Tibial artery (tissue), 4 donors: ENCODE measurements around the gene ETV2.
"Not testable (repeated sequence)": the region's sequence is repeated elsewhere in the genome, so short reads cannot be mapped to it uniquely, and the experiment has no call there.

Experiments
- DNase-seq, 2 donors: peaks; one replicate each; pipeline ENCODE4 v3.0.0-alpha.2; 2019
- H3K27ac ChIP-seq, 2 donors: fragments of 200-600 bp; sonication (generic) in 1 of 2; 1 replicate in 1 of 2; 2 replicates in 1 of 2; pipeline ENCODE4 v1.5.1; 2018 to 2019; ENCODE audit warnings: mild to moderate bottlenecking in 1 of 2
- H3K27me3 ChIP-seq, 2 donors: fragments of 200-600 bp; sonication (generic) in 1 of 2; one replicate each; pipeline versions ENCODE4 v1.5.1 to v1.6.0; 2016 to 2019
- H3K36me3 ChIP-seq, 3 donors: fragments of 200-600 bp; sonication (generic) in 2 of 3; one replicate each; pipeline ENCODE4 v1.5.1; 2016 to 2019; ENCODE audit warnings: mild to moderate bottlenecking in 2 of 3
- H3K4me1 ChIP-seq, 4 donors: fragments of 200-600 bp; sonication (generic) in 2 of 4; 1 replicate in 3 of 4; 2 replicates in 1 of 4; pipeline ENCODE4 v1.5.1; 2016 to 2019
- H3K4me3 ChIP-seq, 2 donors: fragments of 200-600 bp; sonication (generic) in 1 of 2; 1 replicate in 1 of 2; 2 replicates in 1 of 2; pipeline ENCODE4 v1.5.1; 2018 to 2019; ENCODE audit warnings: mild to moderate bottlenecking in 2 of 2
- H3K9me3 ChIP-seq, 3 donors: fragments of 200-600 bp; sonication (generic) in 1 of 3; one replicate each; pipeline ENCODE4 v1.5.1; 2016 to 2019
- intact Hi-C: fragments of 100-400 bp; cut with DNase I; formaldehyde crosslinking; loops from one replicate; pipeline ENCODE4 v1.15.0; 2023; ENCODE audit warnings: low total_unique reads
- TF ChIP-seq, protein P1 (sequence below), 2 experiments: fragments of 200-600 bp in 1 of 2; fragments of 450-650 bp in 1 of 2; IDR thresholded peaks; one replicate each; pipeline ENCODE4 v1.5.1; 2017 to 2019; ENCODE audit warnings: antibody characterized with exemption in 2 of 2, mild to moderate bottlenecking in 1 of 2, moderate library complexity in 1 of 2

Gene ETV2, protein sequence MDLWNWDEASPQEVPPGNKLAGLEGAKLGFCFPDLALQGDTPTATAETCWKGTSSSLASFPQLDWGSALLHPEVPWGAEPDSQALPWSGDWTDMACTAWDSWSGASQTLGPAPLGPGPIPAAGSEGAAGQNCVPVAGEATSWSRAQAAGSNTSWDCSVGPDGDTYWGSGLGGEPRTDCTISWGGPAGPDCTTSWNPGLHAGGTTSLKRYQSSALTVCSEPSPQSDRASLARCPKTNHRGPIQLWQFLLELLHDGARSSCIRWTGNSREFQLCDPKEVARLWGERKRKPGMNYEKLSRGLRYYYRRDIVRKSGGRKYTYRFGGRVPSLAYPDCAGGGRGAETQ

DNA sequence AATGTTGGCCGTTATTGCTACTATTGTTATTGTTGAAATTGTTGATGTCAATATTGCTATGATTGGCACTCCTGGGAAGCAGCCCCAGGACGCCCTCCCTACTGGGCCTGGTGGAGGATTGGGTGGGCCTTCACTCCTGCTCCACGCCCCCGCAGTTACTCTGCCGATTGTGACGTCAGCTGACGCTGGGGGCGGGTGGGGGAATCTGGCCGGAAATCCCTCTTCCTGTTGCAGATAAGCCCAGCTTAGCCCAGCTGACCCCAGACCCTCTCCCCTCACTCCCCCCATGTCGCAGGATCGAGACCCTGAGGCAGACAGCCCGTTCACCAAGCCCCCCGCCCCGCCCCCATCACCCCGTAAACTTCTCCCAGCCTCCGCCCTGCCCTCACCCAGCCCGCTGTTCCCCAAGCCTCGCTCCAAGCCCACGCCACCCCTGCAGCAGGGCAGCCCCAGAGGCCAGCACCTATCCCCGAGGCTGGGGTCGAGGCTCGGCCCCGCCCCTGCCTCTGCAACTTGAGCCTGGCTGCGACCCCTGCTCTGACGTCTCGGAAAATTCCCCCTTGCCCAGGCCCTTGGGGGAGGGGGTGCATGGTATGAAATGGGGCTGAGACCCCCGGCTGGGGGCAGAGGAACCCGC, at the start of gene ETV2:
TSS of gene ETV2 (plus strand) at position 231 of the 637 bp plus-strand sequence. CDS start 716 bp downstream, outside the sequence.
- no peak for DNase-seq
- Histone ChIP-seq H3K9me3 (no peaks in the 10 kb centered on the region), H3K36me3 (peaks cover 9 to 18% (median 17%) of the 10 kb centered on the region in 3 donors), H3K27me3 (no peaks in the 10 kb centered on the region), H3K4me1 (peaks cover 4 to 29% (median 21%) of the 10 kb centered on the region in 4 donors), H3K4me3 (no peak within 1 kb of the TSS), H3K27ac (no peak within 1 kb of the TSS)
- intact Hi-C loops, result no loop called here
- TF ChIP-seq, protein P1, sequence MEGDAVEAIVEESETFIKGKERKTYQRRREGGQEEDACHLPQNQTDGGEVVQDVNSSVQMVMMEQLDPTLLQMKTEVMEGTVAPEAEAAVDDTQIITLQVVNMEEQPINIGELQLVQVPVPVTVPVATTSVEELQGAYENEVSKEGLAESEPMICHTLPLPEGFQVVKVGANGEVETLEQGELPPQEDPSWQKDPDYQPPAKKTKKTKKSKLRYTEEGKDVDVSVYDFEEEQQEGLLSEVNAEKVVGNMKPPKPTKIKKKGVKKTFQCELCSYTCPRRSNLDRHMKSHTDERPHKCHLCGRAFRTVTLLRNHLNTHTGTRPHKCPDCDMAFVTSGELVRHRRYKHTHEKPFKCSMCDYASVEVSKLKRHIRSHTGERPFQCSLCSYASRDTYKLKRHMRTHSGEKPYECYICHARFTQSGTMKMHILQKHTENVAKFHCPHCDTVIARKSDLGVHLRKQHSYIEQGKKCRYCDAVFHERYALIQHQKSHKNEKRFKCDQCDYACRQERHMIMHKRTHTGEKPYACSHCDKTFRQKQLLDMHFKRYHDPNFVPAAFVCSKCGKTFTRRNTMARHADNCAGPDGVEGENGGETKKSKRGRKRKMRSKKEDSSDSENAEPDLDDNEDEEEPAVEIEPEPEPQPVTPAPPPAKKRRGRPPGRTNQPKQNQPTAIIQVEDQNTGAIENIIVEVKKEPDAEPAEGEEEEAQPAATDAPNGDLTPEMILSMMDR (IDR thresholded peaks at IDR 0.05), result no peak

DNA sequence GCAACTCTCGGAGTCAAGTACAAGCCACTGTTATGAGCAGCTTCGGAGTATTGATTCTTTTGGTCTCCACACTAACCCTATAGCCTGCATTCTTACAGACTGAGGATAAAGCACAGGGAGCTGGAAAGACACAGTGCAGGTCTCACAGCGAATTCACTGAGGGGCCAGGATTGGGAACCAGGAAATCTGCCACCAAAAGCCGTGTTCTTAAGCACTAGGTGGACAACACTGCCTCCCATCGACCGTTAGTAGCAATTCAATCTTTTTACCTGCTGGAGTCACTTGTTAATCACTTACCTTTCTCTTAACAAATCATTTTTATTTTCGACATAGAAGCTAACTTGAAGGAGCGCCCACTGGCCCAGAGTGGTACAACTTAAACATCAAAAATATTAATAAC, 49.3 kb upstream of the ETV2 start:
- H3K4me3 ChIP-seq, result no peak overlapping the region
- no peak for DNase-seq

DNA sequence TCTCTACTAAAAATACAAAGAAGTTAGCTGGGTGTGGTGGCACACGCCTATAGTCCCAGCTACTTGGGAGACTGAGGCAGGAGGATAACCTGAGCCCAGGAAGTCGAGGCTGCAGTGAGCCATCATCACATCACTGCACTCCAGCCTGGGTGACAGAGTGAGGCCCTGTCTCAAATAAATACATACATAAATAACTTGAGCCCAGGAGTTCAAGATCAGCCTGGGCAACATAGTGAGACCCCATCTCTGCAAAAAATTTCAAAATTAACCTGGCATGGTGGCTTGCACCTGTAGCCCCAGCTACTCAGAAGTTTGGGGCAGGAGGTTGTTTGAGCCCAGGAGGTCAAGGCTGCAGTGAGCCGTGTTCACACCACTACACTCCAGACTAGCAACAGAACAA, 46.5 kb upstream of the ETV2 start:
- intact Hi-C loops, H3K27ac ChIP-seq, DNase-seq, H3K27me3 ChIP-seq, H3K4me3 ChIP-seq, H3K36me3 ChIP-seq, H3K9me3 ChIP-seq, H3K4me1 ChIP-seq: not testable (repeated sequence)

More for the DNA sequence above, 49.3 kb upstream of the ETV2 start:
- Histone ChIP-seq H3K4me1 (no peaks in the 10 kb centered on the region), H3K27me3 (peaks cover 0 to 12% of the 10 kb centered on the region in 2 donors), H3K36me3 (no peaks in the 10 kb centered on the region), H3K27ac (no peak overlapping the region), H3K9me3 (no peaks in the 10 kb centered on the region)
- intact Hi-C loops, result no loop called here
- TF ChIP-seq, protein P1 (IDR thresholded peaks at IDR 0.05), result no peak

DNA sequence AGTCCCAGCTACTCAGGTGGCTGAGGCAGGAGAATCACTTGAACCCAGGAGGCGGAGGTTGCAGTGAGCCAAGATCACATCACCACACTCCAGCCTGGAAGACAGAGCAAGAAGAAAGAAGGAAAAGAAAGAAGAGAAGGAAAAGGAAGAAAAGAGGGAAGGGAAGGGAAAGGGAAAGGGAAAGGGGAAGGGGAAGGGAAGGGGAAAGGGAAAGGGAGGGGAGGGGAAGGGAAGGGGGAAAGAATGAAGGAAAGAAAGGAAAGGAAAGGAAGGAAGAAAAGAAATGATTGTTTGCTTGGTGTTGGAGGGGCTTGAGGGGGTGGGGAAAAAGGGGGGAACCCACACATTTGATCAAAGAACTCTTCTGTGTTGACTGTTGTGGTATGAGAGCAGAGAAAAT, 45.6 kb upstream of the ETV2 start:
- no peak for DNase-seq

DNA sequence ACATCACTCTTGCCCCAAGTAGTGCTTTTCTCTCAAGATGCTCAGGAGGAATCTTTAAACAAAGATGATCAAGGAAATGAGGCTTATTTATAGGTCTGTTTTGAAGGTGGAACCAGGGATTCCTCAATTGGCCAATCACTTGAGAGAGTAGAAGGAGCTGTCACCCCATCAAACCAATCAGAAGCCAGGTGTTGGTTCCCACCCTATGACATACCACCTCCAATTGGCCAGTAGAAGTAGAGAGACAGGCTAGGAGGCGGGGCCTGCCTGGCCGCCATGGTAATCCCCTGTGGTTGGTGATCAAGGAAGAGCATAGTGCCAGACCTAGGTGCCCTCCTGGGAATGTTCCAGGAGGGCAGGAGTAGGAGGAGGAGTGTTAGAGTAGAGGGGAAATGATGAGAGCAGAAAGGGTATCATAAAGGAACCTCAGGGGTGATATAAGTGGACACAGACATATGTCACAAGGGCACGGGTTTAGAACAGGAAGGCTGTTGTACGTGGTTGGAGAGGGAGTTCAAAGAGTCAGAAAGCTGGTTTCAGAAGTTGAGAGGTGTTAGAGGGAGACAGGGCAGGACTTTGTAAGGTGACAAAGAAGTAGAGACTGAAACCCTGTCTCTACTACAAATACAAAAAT, 45.1 kb upstream of the ETV2 start:
- Histone ChIP-seq H3K4me1 (no peaks in the 10 kb centered on the region), H3K4me3 (no peak overlapping the region), H3K27me3 (peaks cover 0 to 8% of the 10 kb centered on the region in 2 donors), H3K9me3 (no peaks in the 10 kb centered on the region), H3K36me3 (no peaks in the 10 kb centered on the region), H3K27ac (no peak overlapping the region)
- TF ChIP-seq, protein P1 (IDR thresholded peaks at IDR 0.05), result no peak
- intact Hi-C loops, result no loop called here
- DNase-seq, result no peak

More for the DNA sequence above, 45.6 kb upstream of the ETV2 start:
- Histone ChIP-seq H3K9me3 (no peaks in the 10 kb centered on the region), H3K27ac (no peak overlapping the region), H3K36me3 (no peaks in the 10 kb centered on the region), H3K27me3 (peaks cover 0 to 10% of the 10 kb centered on the region in 2 donors), H3K4me1 (no peaks in the 10 kb centered on the region), H3K4me3 (no peak overlapping the region)
- TF ChIP-seq, protein P1 (IDR thresholded peaks at IDR 0.05), result no peak
- intact Hi-C loops, result no loop called here

DNA sequence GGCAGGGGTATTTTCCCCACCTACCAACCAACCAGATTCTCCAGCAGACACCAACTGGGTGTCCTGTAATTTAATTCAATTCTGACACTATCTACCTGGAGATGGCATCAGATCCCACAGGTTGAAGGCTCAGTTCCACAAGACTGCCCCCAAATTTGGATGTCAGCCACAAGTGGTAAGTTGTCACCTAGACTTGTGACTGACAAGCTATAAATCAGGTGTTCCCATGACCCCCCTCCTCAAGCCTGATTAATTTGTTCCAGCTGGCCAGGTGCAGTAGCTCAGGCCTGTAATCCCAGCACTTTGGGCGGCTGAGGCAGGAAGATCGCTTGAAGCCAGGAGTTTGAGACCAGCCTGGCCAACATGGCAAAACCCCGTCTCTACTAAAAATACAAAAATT, 39.6 kb upstream of the ETV2 start:
- H3K27me3 ChIP-seq, result no peaks in the 10 kb centered on the region
- TF ChIP-seq, protein P1 (IDR thresholded peaks at IDR 0.05), result no peak
- no peak overlapping the region for H3K4me3 ChIP-seq
- no peak overlapping the region for H3K27ac ChIP-seq
- no peaks in the 10 kb centered on the region for H3K36me3 ChIP-seq
- no peaks in the 10 kb centered on the region for H3K4me1 ChIP-seq
- intact Hi-C loops, result no loop called here
- no peak for DNase-seq
- H3K9me3 ChIP-seq, result no peaks in the 10 kb centered on the region

DNA sequence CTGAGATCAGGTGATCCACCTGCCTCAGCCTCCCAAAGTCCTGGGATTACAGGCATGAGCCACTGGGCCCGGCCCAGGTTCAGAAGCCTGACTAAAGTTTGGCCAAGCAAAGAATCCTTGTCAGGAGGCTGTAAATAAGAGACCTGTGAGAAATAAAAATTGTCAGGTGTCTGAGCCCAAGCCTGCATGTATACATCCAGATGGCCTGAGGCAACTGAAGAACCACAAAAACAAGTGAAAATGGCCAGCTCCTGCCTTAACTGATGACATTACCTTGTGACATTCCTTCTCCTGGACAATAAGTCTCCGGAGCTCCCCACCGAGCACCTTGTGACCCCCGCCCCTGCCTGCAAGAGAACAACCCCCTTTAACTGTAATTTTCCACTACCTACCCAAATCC, 37.1 kb upstream of the ETV2 start:
- DNase-seq, H3K36me3 ChIP-seq, H3K27me3 ChIP-seq, intact Hi-C loops, H3K4me1 ChIP-seq, H3K9me3 ChIP-seq, H3K4me3 ChIP-seq, H3K27ac ChIP-seq: not testable (repeated sequence)

DNA sequence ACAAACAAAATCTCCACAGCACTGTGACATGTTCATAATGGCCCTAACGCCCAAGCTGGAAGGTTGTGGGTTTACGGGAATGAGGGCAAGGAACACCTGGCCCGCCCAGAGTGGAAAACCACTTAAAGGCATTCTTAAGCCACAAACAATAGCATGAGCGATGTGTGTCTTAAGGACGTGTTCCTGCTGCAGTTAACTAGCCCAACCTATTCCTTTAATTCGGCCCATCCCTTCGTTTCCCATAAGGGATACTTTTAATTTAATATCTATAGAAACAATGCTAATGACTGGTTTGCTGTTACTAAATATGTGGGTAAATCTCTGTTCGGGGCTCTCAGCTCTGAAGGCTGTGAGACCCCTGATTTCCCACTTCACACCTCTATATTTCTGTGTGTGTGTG, 34.4 kb upstream of the ETV2 start:
- H3K9me3 ChIP-seq, DNase-seq, H3K27ac ChIP-seq, intact Hi-C loops, H3K36me3 ChIP-seq, H3K27me3 ChIP-seq, H3K4me1 ChIP-seq, H3K4me3 ChIP-seq: not testable (repeated sequence)
